Suprapubic skin (tissue), 4 donors: ENCODE measurements around the gene SLC7A11. TPM values are rescaled to one million over a fixed set of nuclear protein-coding genes. Genes with fewer than 3 reads are reported as not detected.

ENCODE experiments used
- DNase-seq, 2 donors: peaks; one replicate each; pipeline ENCODE4 v3.0.0-alpha.2; 2019; ENCODE audit warnings: low spot score in 2 of 2
- H3K27ac ChIP-seq: fragments of 200-600 bp; sonication (generic); one replicate; pipeline ENCODE4 v1.5.1; 2019
- H3K27me3 ChIP-seq: fragments of 200-600 bp; sonication (generic); one replicate; pipeline ENCODE4 v1.5.1; 2019
- H3K36me3 ChIP-seq: fragments of 200-600 bp; sonication (generic); one replicate; pipeline ENCODE4 v1.5.1; 2019
- H3K4me1 ChIP-seq: fragments of 200-600 bp; sonication (generic); one replicate; pipeline ENCODE4 v1.5.1; 2019
- H3K4me3 ChIP-seq: fragments of 200-600 bp; sonication (generic); one replicate; pipeline ENCODE4 v1.5.1; 2019; ENCODE audit warnings: mild to moderate bottlenecking
- H3K9me3 ChIP-seq: fragments of 200-600 bp; sonication (generic); one replicate; pipeline ENCODE4 v1.5.1; 2019
- EP300 ChIP-seq: sonication (generic); formaldehyde crosslinking; IDR thresholded peaks from one replicate; pipeline ENCODE4 v1.6.1; 2017; ENCODE audit warnings: antibody characterized with exemption
- POLR2A ChIP-seq, 2 donors: fragments of 450-650 bp; IDR thresholded peaks; one replicate each; pipeline ENCODE4 v1.6.1; 2017; ENCODE audit warnings: antibody characterized with exemption in 2 of 2, mild to moderate bottlenecking in 2 of 2, moderate library complexity in 2 of 2
- POLR2AphosphoS5 ChIP-seq, 3 donors: sonication (generic); formaldehyde crosslinking; IDR thresholded peaks; one replicate each; pipeline ENCODE4 v1.6.1; 2017; ENCODE audit warnings: antibody characterized with exemption in 3 of 3
- WGBS: methylation state at CpG from one replicate; pipeline ENCODE4 v1.1.5; 2018; 5-methylcytosine and 5-hydroxymethylcytosine counted together
- total RNA-seq, 4 donors: library from RNA; depleted of rRNA; stranded (reverse); fragments of >200 nt; gene quantifications; one replicate each; pipeline ENCODE4 v1.1.0, GENCODE V29; 2016
- TF ChIP-seq, protein P1 (sequence below), 2 donors: fragments of 200-600 bp in 1 of 2; fragments of 450-650 bp in 1 of 2; sonication (generic) in 1 of 2; IDR thresholded peaks; one replicate each; pipeline ENCODE4 v1.5.1; 2016 to 2019; ENCODE audit warnings: antibody characterized with exemption in 2 of 2, mild to moderate bottlenecking in 1 of 2, moderate library complexity in 1 of 2

The SLC7A11 gene
- total RNA-seq, 4 donors from 2014 or later = 0.48 to 2.1 (median 1.2) TPM

- no peaks in the 10 kb centered on the region for H3K4me1 ChIP-seq
- H3K36me3 ChIP-seq = no peaks in the 10 kb centered on the region
- no peak overlapping the region for H3K4me3 ChIP-seq
- DNase-seq = no peak
- H3K27me3 ChIP-seq = no peaks in the 10 kb centered on the region
- no peaks in the 10 kb centered on the region for H3K9me3 ChIP-seq
- H3K27ac ChIP-seq = no peak overlapping the region
- TF ChIP-seq EP300 (no peak), POLR2A (IDR thresholded peaks at IDR 0.05) (no peak), POLR2AphosphoS5 (IDR thresholded peaks at IDR 0.05) (no peak)
- TF ChIP-seq, protein P1, sequence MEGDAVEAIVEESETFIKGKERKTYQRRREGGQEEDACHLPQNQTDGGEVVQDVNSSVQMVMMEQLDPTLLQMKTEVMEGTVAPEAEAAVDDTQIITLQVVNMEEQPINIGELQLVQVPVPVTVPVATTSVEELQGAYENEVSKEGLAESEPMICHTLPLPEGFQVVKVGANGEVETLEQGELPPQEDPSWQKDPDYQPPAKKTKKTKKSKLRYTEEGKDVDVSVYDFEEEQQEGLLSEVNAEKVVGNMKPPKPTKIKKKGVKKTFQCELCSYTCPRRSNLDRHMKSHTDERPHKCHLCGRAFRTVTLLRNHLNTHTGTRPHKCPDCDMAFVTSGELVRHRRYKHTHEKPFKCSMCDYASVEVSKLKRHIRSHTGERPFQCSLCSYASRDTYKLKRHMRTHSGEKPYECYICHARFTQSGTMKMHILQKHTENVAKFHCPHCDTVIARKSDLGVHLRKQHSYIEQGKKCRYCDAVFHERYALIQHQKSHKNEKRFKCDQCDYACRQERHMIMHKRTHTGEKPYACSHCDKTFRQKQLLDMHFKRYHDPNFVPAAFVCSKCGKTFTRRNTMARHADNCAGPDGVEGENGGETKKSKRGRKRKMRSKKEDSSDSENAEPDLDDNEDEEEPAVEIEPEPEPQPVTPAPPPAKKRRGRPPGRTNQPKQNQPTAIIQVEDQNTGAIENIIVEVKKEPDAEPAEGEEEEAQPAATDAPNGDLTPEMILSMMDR (IDR thresholded peaks at IDR 0.05) = no peak
Measured at GRCh38 chr4:138162259-138162658, 79.9 kb downstream of the SLC7A11 start.

- Histone ChIP-seq H3K27ac (no peak overlapping the region), H3K9me3 (no peaks in the 10 kb centered on the region), H3K27me3 (no peaks in the 10 kb centered on the region), H3K36me3 (no peaks in the 10 kb centered on the region), H3K4me1 (no peaks in the 10 kb centered on the region), H3K4me3 (no peak overlapping the region)
- WGBS = 81% methylated on average over 2 of the region's 2 CpGs
- DNase-seq = no peak
- TF ChIP-seq POLR2AphosphoS5 (IDR thresholded peaks at IDR 0.05) (no peak), EP300 (no peak), POLR2A (IDR thresholded peaks at IDR 0.05) (no peak)
- TF ChIP-seq, protein P1 (IDR thresholded peaks at IDR 0.05) = no peak
Measured at GRCh38 chr4:138161351-138161750, 80.8 kb downstream of the SLC7A11 start.

DNA sequence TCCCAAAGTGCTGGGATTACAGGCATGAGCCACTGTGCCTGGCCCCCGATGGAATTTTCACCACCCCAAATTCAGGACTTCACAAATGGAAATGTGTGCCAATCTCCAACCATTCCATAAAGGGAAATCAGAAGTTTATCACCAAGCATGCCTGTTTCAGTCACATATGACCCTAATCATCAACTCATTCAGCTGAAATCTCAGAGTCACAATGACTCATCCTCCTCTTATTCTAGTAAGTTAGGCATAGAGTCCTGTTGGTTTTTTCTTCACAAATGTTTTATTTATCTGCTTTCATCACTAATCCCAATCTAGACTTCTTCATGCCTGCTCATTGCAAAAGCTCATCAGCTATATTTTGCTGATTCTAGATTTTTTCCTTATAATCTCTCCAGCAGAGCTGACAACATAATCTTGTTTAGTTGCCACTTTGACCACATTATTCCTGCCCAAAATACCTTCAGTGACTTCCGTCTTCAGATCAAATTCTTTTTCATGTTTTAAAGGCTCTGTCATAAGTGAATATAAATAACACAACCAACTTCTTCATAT, 83.3 kb downstream of the SLC7A11 start:
- H3K4me3 ChIP-seq = no peak overlapping the region
- no peaks in the 10 kb centered on the region for H3K36me3 ChIP-seq
- H3K9me3 ChIP-seq = no peaks in the 10 kb centered on the region
- no peak overlapping the region for H3K27ac ChIP-seq
- no peaks in the 10 kb centered on the region for H3K27me3 ChIP-seq
- no peaks in the 10 kb centered on the region for H3K4me1 ChIP-seq
- 92% methylated on average over 2 of the region's 2 CpGs for WGBS
- DNase-seq = no peak
- TF ChIP-seq POLR2AphosphoS5 (IDR thresholded peaks at IDR 0.05) = no peak
- no peak for TF ChIP-seq EP300

GRCh38 chr4:138140879-138141278, 101.3 kb downstream of the SLC7A11 start:
- TF ChIP-seq, protein P1 (IDR thresholded peaks at IDR 0.05) = no peak
- TF ChIP-seq POLR2AphosphoS5 (IDR thresholded peaks at IDR 0.05) (no peak), POLR2A (IDR thresholded peaks at IDR 0.05) (no peak), EP300 (no peak)
- H3K4me1 ChIP-seq = no peaks in the 10 kb centered on the region
- no peak for DNase-seq
- H3K27me3 ChIP-seq = no peaks in the 10 kb centered on the region
- no peak overlapping the region for H3K4me3 ChIP-seq
- H3K36me3 ChIP-seq = no peaks in the 10 kb centered on the region
- no peak overlapping the region for H3K27ac ChIP-seq
- H3K9me3 ChIP-seq = no peaks in the 10 kb centered on the region

DNA sequence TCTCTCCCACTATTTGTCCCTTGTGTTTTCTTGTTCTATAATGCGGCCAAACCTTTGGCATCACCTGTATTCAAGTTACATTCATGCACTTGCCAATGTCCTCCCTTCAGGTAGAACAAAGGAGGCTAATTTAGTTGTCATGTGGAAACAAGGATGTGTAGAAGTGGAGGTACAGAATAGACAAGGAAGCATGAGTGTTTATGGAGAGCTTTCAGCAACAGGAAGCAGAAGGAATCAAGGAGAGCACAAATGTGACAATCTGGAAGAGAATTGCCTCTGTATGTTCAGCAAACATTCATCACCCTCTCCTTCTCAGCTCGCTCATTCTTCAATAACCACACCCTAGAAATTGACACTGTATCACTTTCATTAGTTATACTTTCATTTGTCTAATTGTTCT, 103.4 kb downstream of the SLC7A11 start:
- Histone ChIP-seq H3K36me3 (no peaks in the 10 kb centered on the region), H3K27me3 (no peaks in the 10 kb centered on the region), H3K9me3 (no peaks in the 10 kb centered on the region), H3K27ac (no peak overlapping the region), H3K4me1 (no peaks in the 10 kb centered on the region), H3K4me3 (no peak overlapping the region)
- no peak for DNase-seq
- 78% methylated on average over 2 of the region's 2 CpGs for WGBS
- TF ChIP-seq POLR2AphosphoS5 (IDR thresholded peaks at IDR 0.05) = no peak
- TF ChIP-seq POLR2A (IDR thresholded peaks at IDR 0.05) = no peak
- TF ChIP-seq, protein P1 (IDR thresholded peaks at IDR 0.05) = no peak
- TF ChIP-seq EP300 = no peak

DNA sequence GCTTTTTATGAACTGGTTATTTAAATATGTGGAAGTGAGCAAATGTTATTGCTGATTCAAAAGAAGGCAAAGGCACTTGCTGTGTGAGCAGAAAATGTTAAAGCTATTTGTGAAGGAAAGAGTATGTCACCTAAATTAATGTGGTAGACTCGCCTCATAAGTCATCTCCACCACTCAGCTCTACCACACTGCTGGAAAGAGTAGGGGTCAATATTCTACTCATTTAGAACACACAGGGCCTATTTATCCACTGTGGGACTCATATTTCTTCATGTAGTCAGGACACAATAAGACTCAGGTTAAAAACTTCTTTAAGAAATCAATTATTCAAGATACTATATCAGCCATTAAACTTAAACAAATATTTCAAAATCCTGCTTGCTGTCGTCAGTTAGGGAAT, 106.5 kb downstream of the SLC7A11 start:
- no peak for TF ChIP-seq POLR2AphosphoS5 (IDR thresholded peaks at IDR 0.05)
- no peak for TF ChIP-seq EP300
- TF ChIP-seq POLR2A (IDR thresholded peaks at IDR 0.05) = no peak
- TF ChIP-seq, protein P1 (IDR thresholded peaks at IDR 0.05) = no peak
- H3K4me1 ChIP-seq = no peaks in the 10 kb centered on the region
- no peak overlapping the region for H3K4me3 ChIP-seq
- H3K27me3 ChIP-seq = no peaks in the 10 kb centered on the region
- no peak overlapping the region for H3K27ac ChIP-seq
- no peaks in the 10 kb centered on the region for H3K36me3 ChIP-seq
- DNase-seq = no peak
- H3K9me3 ChIP-seq = peaks cover 9% of the 10 kb centered on the region
- WGBS = 81% methylated on average over 2 of the region's 2 CpGs
